ENCODE data around the gene SLC9A3.
A peak's percentile ranks its signal among the peaks of the same experiment; 100 is the strongest.

- TF ChIP-seq CTCF (conservative IDR thresholded peaks at IDR 0.05 in 1 of 2, IDR thresholded peaks at IDR 0.05 in 1 of 2; ENCODE audit: extremely low read depth in 1 of 2, insufficient read depth in 1 of 2, low read depth in 1 of 2, low read length in 2 of 2) (no peak), EZH2 (IDR thresholded peaks at IDR 0.05; ENCODE audit: borderline replicate concordance, low read length) (peak; percentile 63)
These were observed 2.3 kb upstream of the SLC9A3 start for GRCh38 chr5:526456-527088.

All from mammary epithelial cell (primary cell).